ENCODE data around the gene RGS16. TPM values are rescaled to one million over a fixed set of nuclear protein-coding genes. Genes with fewer than 3 reads are reported as not detected.

Gene RGS16
- total and polyA plus RNA-seq, 4 donors = 0.54 to 2.7 (median 0.83) TPM

GRCh38 chr1:182575540-182576149, 28.5 kb downstream of the RGS16 start:
- Histone ChIP-seq H3K27me3 (ENCODE audit: control insufficient read depth in 4 of 4, insufficient read depth in 4 of 4, low read length in 3 of 4) (no peaks in the 10 kb centered on the region), H3K9ac (ENCODE audit: low read depth in 1 of 2, low read length in 2 of 2) (peak overlapping the region in 1 of 2 donors; percentile 16), H3K4me3 (ENCODE audit: low read depth in 1 of 3, low read length in 3 of 3) (no peak overlapping the region), H3K36me3 (ENCODE audit: control insufficient read depth in 4 of 4, insufficient read depth in 3 of 4, low read depth in 1 of 4, low read length in 3 of 4) (peaks cover 0 to 15% (median 4%) of the 10 kb centered on the region in 4 donors), H3K9me3 (ENCODE audit: control insufficient read depth in 4 of 4, low read length in 3 of 4) (no peaks in the 10 kb centered on the region), H3K27ac (ENCODE audit: low read depth in 1 of 2, low read length in 2 of 2) (peak overlapping the region; percentile 60 to 61), H3K4me1 (ENCODE audit: control insufficient read depth in 4 of 4, insufficient read depth in 4 of 4, low read length in 3 of 4) (peaks cover 0 to 14% (median 11%) of the 10 kb centered on the region in 4 donors)
- DNase-seq (ENCODE audit: low spot score) = no peak
- 39% methylated on average over 3 of the region's 3 CpGs for WGBS
- TF ChIP-seq JUND (IDR thresholded peaks at IDR 0.05) (peak; percentile 69 to 89), CTCF (IDR thresholded peaks at IDR 0.05; ENCODE audit: low read depth, low read length, missing input control) (no peak), YY1 (IDR thresholded peaks at IDR 0.05) (peak; percentile 74), FOXA1 (IDR thresholded peaks at IDR 0.05) (peak; percentile 45), REST (IDR thresholded peaks at IDR 0.05) (peak; percentile 70), EGR1 (IDR thresholded peaks at IDR 0.05; ENCODE audit: low read depth in 2 of 2) (no peak), GABPA (IDR thresholded peaks at IDR 0.05 in 1 of 2, conservative IDR thresholded peaks at IDR 0.05 in 1 of 2) (peak in 1 of 2 donors; percentile 8), SP1 (IDR thresholded peaks at IDR 0.05) (peak; percentile 94), HNF4G (IDR thresholded peaks at IDR 0.05) (peak; percentile 94), TAF1 (conservative IDR thresholded peaks at IDR 0.05) (no peak), NR2F2 (IDR thresholded peaks at IDR 0.05) (no peak), MAX (IDR thresholded peaks at IDR 0.05) (peak; percentile 77), HNF4A (conservative IDR thresholded peaks at IDR 0.05) (peak; percentile 98 to 99), ZBTB33 (IDR thresholded peaks at IDR 0.05) (peak; percentile 62), FOXA2 (IDR thresholded peaks at IDR 0.05) (peak; percentile 43), RAD21 (IDR thresholded peaks at IDR 0.05) (peak; percentile 43 to 50), ATF3 (IDR thresholded peaks at IDR 0.05) (peak; percentile 53), RXRA (IDR thresholded peaks at IDR 0.05) (peak; percentile 75 to 88)
